DOHH2 (cell line): ENCODE data around the gene HELB.

Experiments
- H3F3A ChIP-seq: fragments of 200-600 bp; sonication (generic), shearing (Covaris generic); 2 replicates; pipeline ENCODE4 v1.6.0; 2016; ENCODE audit warnings: antibody characterized with exemption, mild to moderate bottlenecking; ENCODE audit not compliant: control insufficient read depth, insufficient read depth
- H3K27ac ChIP-seq: fragments of 200-600 bp; sonication (generic); 2 replicates; pipeline ENCODE4 v1.5.1; 2014; ENCODE audit warnings: low read depth, mild to moderate bottlenecking, low read length, moderate library complexity
- H3K27me3 ChIP-seq: fragments of 200-600 bp; sonication (generic); 2 replicates; pipeline ENCODE4 v1.6.1; 2014; ENCODE audit warnings: mild to moderate bottlenecking, low read length, mixed read lengths; ENCODE audit not compliant: control insufficient read depth
- H3K36me3 ChIP-seq: fragments of 200-600 bp; sonication (generic); 2 replicates; pipeline ENCODE4 v1.6.1; 2014; ENCODE audit warnings: mild to moderate bottlenecking, low read length, moderate library complexity, mixed read lengths; ENCODE audit not compliant: control insufficient read depth
- H3K4me1 ChIP-seq: fragments of 200-600 bp; sonication (generic); 2 replicates; pipeline ENCODE4 v1.6.1; 2014; ENCODE audit warnings: mild to moderate bottlenecking, low read length, mixed read lengths; ENCODE audit not compliant: control insufficient read depth
- H3K4me2 ChIP-seq: fragments of 200-600 bp; sonication (generic); 2 replicates; pipeline ENCODE4 v1.6.0; 2014; ENCODE audit warnings: mild to moderate bottlenecking, low read length, moderate library complexity
- H3K4me3 ChIP-seq: fragments of 200-600 bp; sonication (generic); 2 replicates; pipeline ENCODE4 v1.5.1; 2014; ENCODE audit warnings: mild to moderate bottlenecking, low read length, mixed read lengths
- H3K79me2 ChIP-seq: fragments of 200-600 bp; sonication (generic); 2 replicates; pipeline ENCODE4 v1.6.1; 2014; ENCODE audit warnings: mild to moderate bottlenecking, low read length, mixed read lengths; ENCODE audit not compliant: control insufficient read depth
- H3K9me2 ChIP-seq: fragments of 200-600 bp; sonication (generic); replicated peaks from 2 replicates; pipeline ENCODE4 v1.6.1; 2014; ENCODE audit warnings: mild to moderate bottlenecking, low read length, mixed read lengths; ENCODE audit not compliant: control insufficient read depth
- H3K9me3 ChIP-seq: fragments of 200-600 bp; sonication (generic); 2 replicates; pipeline ENCODE4 v1.6.1; 2014; ENCODE audit warnings: antibody characterized with exemption, low read length, mixed read lengths; ENCODE audit not compliant: control insufficient read depth, insufficient read depth
- H4K20me1 ChIP-seq: fragments of 200-600 bp; sonication (generic); 2 replicates; pipeline ENCODE4 v1.6.0; 2014; ENCODE audit warnings: low read depth, mild to moderate bottlenecking, antibody characterized with exemption, low read length, moderate library complexity; ENCODE audit not compliant: control insufficient read depth, insufficient read depth
- CTCF ChIP-seq: fragments of 200-600 bp; sonication (generic); IDR thresholded peaks from one replicate; pipeline ENCODE4 v1.5.1; 2014; ENCODE audit warnings: antibody characterized with exemption, mild to moderate bottlenecking, low read depth, low read length; ENCODE audit not compliant: poor library complexity, severe bottlenecking
- EZH2phosphoT487 ChIP-seq: fragments of 200-600 bp; sonication (generic); IDR thresholded peaks from 2 replicates; pipeline ENCODE4 v1.6.1; 2017; ENCODE audit warnings: borderline replicate concordance, mild to moderate bottlenecking, antibody characterized with exemption, low read length, moderate library complexity, mixed read lengths

Gene HELB

DNA sequence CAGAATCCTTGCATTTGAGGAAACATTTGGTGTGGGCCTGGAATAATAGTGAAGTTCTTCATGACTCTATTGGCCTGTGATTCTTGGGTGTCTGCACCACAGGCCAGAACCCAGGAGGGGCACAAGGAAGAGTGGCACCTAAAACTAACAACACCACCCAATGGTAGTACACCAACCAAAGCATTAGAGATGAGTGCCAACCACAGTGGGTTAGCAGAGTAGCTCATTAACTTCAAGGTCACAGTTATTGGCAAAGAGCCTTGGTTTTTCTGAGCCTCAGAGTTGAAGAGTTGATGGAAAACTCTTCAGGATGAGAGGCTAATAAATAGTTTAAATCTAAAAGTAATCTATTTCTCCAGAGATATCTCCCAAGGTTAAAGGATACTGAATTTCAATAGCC is 57.0 kb downstream of the HELB start:
- Histone ChIP-seq H3K9me2 (no peaks in the 10 kb centered on the region), H3K27ac (no peak overlapping the region), H3K9me3 (no peaks in the 10 kb centered on the region), H3K36me3 (no peaks in the 10 kb centered on the region), H3F3A (no peaks in the 10 kb centered on the region), H3K27me3 (no peaks in the 10 kb centered on the region), H4K20me1 (no peaks in the 10 kb centered on the region), H3K79me2 (no peaks in the 10 kb centered on the region), H3K4me3 (no peak overlapping the region), H3K4me1 (no peaks in the 10 kb centered on the region), H3K4me2 (no peak overlapping the region)
- TF ChIP-seq EZH2phosphoT487 (no peak), CTCF (no peak)

DNA sequence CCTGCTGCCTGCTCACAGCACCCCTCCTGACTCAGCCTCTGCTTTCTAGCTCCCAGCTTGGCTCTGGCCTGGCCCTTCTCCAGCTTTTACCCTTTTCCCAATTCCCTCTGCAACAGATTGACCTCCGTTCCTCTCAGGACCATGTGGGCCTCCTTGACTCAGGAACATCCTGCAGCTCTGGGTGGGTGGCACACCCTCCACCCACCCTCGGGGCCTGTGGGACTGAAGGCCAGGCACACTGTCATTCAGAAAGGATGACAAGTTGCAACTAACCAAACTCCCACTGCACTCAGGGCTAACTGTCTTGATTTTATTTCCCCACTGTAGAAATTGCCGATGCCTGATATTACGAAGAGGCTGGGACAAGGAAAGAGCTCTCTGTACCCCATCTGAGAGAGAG is 59.4 kb downstream of the HELB start:
- Histone ChIP-seq H3K9me3 (no peaks in the 10 kb centered on the region), H3K27me3 (no peaks in the 10 kb centered on the region), H3K4me1 (no peaks in the 10 kb centered on the region), H3F3A (no peaks in the 10 kb centered on the region), H3K79me2 (no peaks in the 10 kb centered on the region), H3K9me2 (no peaks in the 10 kb centered on the region), H4K20me1 (no peaks in the 10 kb centered on the region), H3K36me3 (no peaks in the 10 kb centered on the region), H3K4me2 (no peak overlapping the region), H3K4me3 (no peak overlapping the region), H3K27ac (no peak overlapping the region)
- no peak for TF ChIP-seq CTCF
- TF ChIP-seq EZH2phosphoT487 = no peak

GRCh38 chr12:66365718-66366490 is 63.6 kb downstream of the HELB start:
- Histone ChIP-seq H3K9me2 (no peaks in the 10 kb centered on the region), H3K9me3 (no peaks in the 10 kb centered on the region), H3K27ac (no peak overlapping the region), H3K27me3 (no peaks in the 10 kb centered on the region), H3F3A (no peaks in the 10 kb centered on the region), H3K4me1 (no peaks in the 10 kb centered on the region), H3K79me2 (no peaks in the 10 kb centered on the region), H4K20me1 (no peaks in the 10 kb centered on the region), H3K36me3 (no peaks in the 10 kb centered on the region), H3K4me3 (no peak overlapping the region), H3K4me2 (no peak overlapping the region)
- no peak for TF ChIP-seq EZH2phosphoT487
- TF ChIP-seq CTCF = no peak
